Measurements from ENCODE around the gene PDZD2.
"Not testable (repeated sequence)": the region's sequence is repeated elsewhere in the genome, so short reads cannot be mapped to it uniquely, and the experiment has no call there.

The PDZD2 gene

GRCh38 chr5:32100691-32101302, 461.9 kb downstream of the PDZD2 start:
- no peak for DNase-seq (ENCODE audit: low spot score)

- DNase-seq (ENCODE audit: low spot score) = no peak
Observed at GRCh38 chr5:32102254-32102986, 463.5 kb downstream of the PDZD2 start.

- no peak for DNase-seq (ENCODE audit: low spot score)
Observed at GRCh38 chr5:32103521-32103920, 464.6 kb downstream of the PDZD2 start.

- no peak for DNase-seq (ENCODE audit: low spot score)
Observed at GRCh38 chr5:32107291-32107690, 468.4 kb downstream of the PDZD2 start.

- DNase-seq (ENCODE audit: low spot score) = no peak
Observed at GRCh38 chr5:32108167-32108566, 469.2 kb downstream of the PDZD2 start.

GRCh38 chr5:32109236-32109635, 470.3 kb downstream of the PDZD2 start:
- peak; percentile 82 for DNase-seq (ENCODE audit: low spot score)

- DNase-seq (ENCODE audit: low spot score) = no peak
Observed at GRCh38 chr5:32110111-32110696, 471.3 kb downstream of the PDZD2 start.

- peak; percentile 18 for DNase-seq (ENCODE audit: low spot score)
Observed at GRCh38 chr5:32115985-32116384, 477.1 kb downstream of the PDZD2 start.

- peak; percentile 47 for DNase-seq (ENCODE audit: low spot score)
Observed at GRCh38 chr5:32116574-32117313, 477.8 kb downstream of the PDZD2 start.

GRCh38 chr5:32118922-32119321, 480.0 kb downstream of the PDZD2 start:
- not testable (repeated sequence) for DNase-seq (ENCODE audit: low spot score)

GRCh38 chr5:32123058-32123805, 484.3 kb downstream of the PDZD2 start:
- no peak for DNase-seq (ENCODE audit: low spot score)

GRCh38 chr5:32123889-32124676, 485.2 kb downstream of the PDZD2 start:
- DNase-seq (ENCODE audit: low spot score) = no peak

- DNase-seq (ENCODE audit: low spot score) = no peak
Observed at GRCh38 chr5:32126691-32127090, 487.8 kb downstream of the PDZD2 start.

GRCh38 chr5:32127711-32128110, 488.8 kb downstream of the PDZD2 start:
- DNase-seq (ENCODE audit: low spot score) = no peak

GRCh38 chr5:32129074-32129598, 490.2 kb downstream of the PDZD2 start:
- DNase-seq (ENCODE audit: low spot score) = no peak

- no peak for DNase-seq (ENCODE audit: low spot score)
Observed at GRCh38 chr5:32130865-32131264, 491.9 kb downstream of the PDZD2 start.

GRCh38 chr5:32131604-32132003, 492.7 kb downstream of the PDZD2 start:
- DNase-seq (ENCODE audit: low spot score) = no peak

GRCh38 chr5:32132757-32133156, 493.8 kb downstream of the PDZD2 start:
- no peak for DNase-seq (ENCODE audit: low spot score)

GRCh38 chr5:32135086-32135485, 496.2 kb downstream of the PDZD2 start:
- DNase-seq (ENCODE audit: low spot score) = no peak

GRCh38 chr5:32136342-32136741, 497.4 kb downstream of the PDZD2 start:
- DNase-seq (ENCODE audit: low spot score) = no peak
